Effector CD8-positive, alpha-beta T cell (primary cell): ENCODE results near the gene TM9SF2.
"Not testable (repeated sequence)": the region's sequence is repeated elsewhere in the genome, so short reads cannot be mapped to it uniquely, and the experiment has no call there.

Experiments
- DNase-seq: peaks from one replicate; lab custom pipeline; 2025; lab: John Stamatoyannopoulos, UW
- total RNA-seq, 4 experiments: gene quantifications; one replicate each; lab custom pipeline; 2026; lab: John Stamatoyannopoulos, UW

Gene TM9SF2
- 145 to 186 (median 160) reads per million in 4 experiments for total RNA-seq

GRCh38 chr13:99501184-99501847 is at the start of gene TM9SF2:
TM9SF2 (plus strand) TSS chr13:99501472; CDS start chr13:99501607, 135 bp downstream.
- peak; percentile 94 for DNase-seq

- DNase-seq = no peak
Observed at GRCh38 chr13:99454518-99455183, 46.6 kb upstream of the TM9SF2 start.

- DNase-seq = no peak
Observed at GRCh38 chr13:99459099-99459850, 42.0 kb upstream of the TM9SF2 start.

GRCh38 chr13:99460802-99461201 is 40.5 kb upstream of the TM9SF2 start:
- DNase-seq = not testable (repeated sequence)

GRCh38 chr13:99463646-99464397 is 37.5 kb upstream of the TM9SF2 start:
- DNase-seq = no peak

GRCh38 chr13:99464441-99464949 is 36.8 kb upstream of the TM9SF2 start:
- DNase-seq = no peak

- DNase-seq = no peak
Observed at GRCh38 chr13:99465454-99465853, 35.8 kb upstream of the TM9SF2 start.

GRCh38 chr13:99467764-99468163 is 33.5 kb upstream of the TM9SF2 start:
- no peak for DNase-seq

- no peak for DNase-seq
Observed at GRCh38 chr13:99469041-99469440, 32.2 kb upstream of the TM9SF2 start.

GRCh38 chr13:99470027-99470426 is 31.2 kb upstream of the TM9SF2 start:
- no peak for DNase-seq

- DNase-seq = no peak
Observed at GRCh38 chr13:99471221-99472121, 29.8 kb upstream of the TM9SF2 start.

GRCh38 chr13:99472122-99472440 is 29.2 kb upstream of the TM9SF2 start:
- DNase-seq = no peak

- DNase-seq = no peak
Observed at GRCh38 chr13:99473515-99473914, 27.8 kb upstream of the TM9SF2 start.

- DNase-seq = no peak
Observed at GRCh38 chr13:99476648-99477047, 24.6 kb upstream of the TM9SF2 start.

GRCh38 chr13:99477493-99477892 is 23.8 kb upstream of the TM9SF2 start:
- no peak for DNase-seq

GRCh38 chr13:99481366-99481765 is 19.9 kb upstream of the TM9SF2 start:
- DNase-seq = no peak

GRCh38 chr13:99484473-99484872 is 16.8 kb upstream of the TM9SF2 start:
- no peak for DNase-seq

- no peak for DNase-seq
Observed at GRCh38 chr13:99486996-99487395, 14.3 kb upstream of the TM9SF2 start.

- no peak for DNase-seq
Observed at GRCh38 chr13:99489028-99489427, 12.2 kb upstream of the TM9SF2 start.

GRCh38 chr13:99491750-99492149 is 9.5 kb upstream of the TM9SF2 start:
- not testable (repeated sequence) for DNase-seq
